ENCODE measurements around the gene DISC1.

Gene DISC1

GRCh38 chr1:231933711-231934626 lies 307.4 kb downstream of the DISC1 start:
- ChIA-PET POLR2A (no interaction called here), CTCF (no interaction called here)
- no peak for DNase-seq (ENCODE audit: extremely low spot score)
- TF ChIP-seq ARNT (IDR thresholded peaks at IDR 0.05) (no peak), SUZ12 (IDR thresholded peaks at IDR 0.05) (no peak), SP1 (IDR thresholded peaks at IDR 0.05) (no peak), BHLHE40 (IDR thresholded peaks at IDR 0.05; ENCODE audit: borderline replicate concordance) (no peak), HDGF (IDR thresholded peaks at IDR 0.05; ENCODE audit: borderline replicate concordance) (no peak), TARDBP (IDR thresholded peaks at IDR 0.05) (no peak), FOXM1 (IDR thresholded peaks at IDR 0.05; ENCODE audit: borderline replicate concordance) (no peak), FOXA1 (IDR thresholded peaks at IDR 0.05) (no peak), CTBP1 (IDR thresholded peaks at IDR 0.05; ENCODE audit: borderline replicate concordance) (no peak), ELF4 (IDR thresholded peaks at IDR 0.05) (no peak), PKNOX1 (IDR thresholded peaks at IDR 0.05) (no peak), NFRKB (IDR thresholded peaks at IDR 0.05) (no peak), LEF1 (IDR thresholded peaks at IDR 0.05; ENCODE audit: borderline replicate concordance) (no peak), ZNF384 (IDR thresholded peaks at IDR 0.05) (no peak), FOXK2 (IDR thresholded peaks at IDR 0.05) (no peak), L3MBTL2 (conservative IDR thresholded peaks at IDR 0.05) (no peak)

GRCh38 chr1:231934797-231935196 lies 308.2 kb downstream of the DISC1 start:
- CTCF ChIA-PET = no interaction called here
- POLR2A ChIA-PET = no interaction called here
- no peak for DNase-seq (ENCODE audit: extremely low spot score)
- TF ChIP-seq ZNF384 (IDR thresholded peaks at IDR 0.05) (no peak), HDGF (IDR thresholded peaks at IDR 0.05; ENCODE audit: borderline replicate concordance) (no peak), FOXK2 (IDR thresholded peaks at IDR 0.05) (no peak), FOXM1 (IDR thresholded peaks at IDR 0.05; ENCODE audit: borderline replicate concordance) (no peak)

- POLR2A ChIA-PET = no interaction called here
- no peak for DNase-seq (ENCODE audit: extremely low spot score)
- TF ChIP-seq ELF4 (IDR thresholded peaks at IDR 0.05) = no peak
- TF ChIP-seq FOXK2 (IDR thresholded peaks at IDR 0.05) = no peak
- TF ChIP-seq LEF1 (IDR thresholded peaks at IDR 0.05; ENCODE audit: borderline replicate concordance) = no peak
- TF ChIP-seq HDGF (IDR thresholded peaks at IDR 0.05; ENCODE audit: borderline replicate concordance) = no peak
- no peak for TF ChIP-seq ZNF384 (IDR thresholded peaks at IDR 0.05)
- TF ChIP-seq BHLHE40 (IDR thresholded peaks at IDR 0.05; ENCODE audit: borderline replicate concordance) = no peak
- TF ChIP-seq ARNT (IDR thresholded peaks at IDR 0.05) = no peak
- TF ChIP-seq CTBP1 (IDR thresholded peaks at IDR 0.05; ENCODE audit: borderline replicate concordance) = no peak
- TF ChIP-seq PKNOX1 (IDR thresholded peaks at IDR 0.05) = no peak
- TF ChIP-seq SP1 (IDR thresholded peaks at IDR 0.05) = no peak
- TF ChIP-seq NFRKB (IDR thresholded peaks at IDR 0.05) = no peak
- no peak for TF ChIP-seq TARDBP (IDR thresholded peaks at IDR 0.05)
- no peak for TF ChIP-seq FOXM1 (IDR thresholded peaks at IDR 0.05; ENCODE audit: borderline replicate concordance)
- CTCF ChIA-PET = no interaction called here
Observed at GRCh38 chr1:231935856-231936255, 309.3 kb downstream of the DISC1 start.

- DNase-seq (ENCODE audit: extremely low spot score) = no peak
- ChIA-PET POLR2A (no interaction called here), CTCF (no interaction called here)
- no peak for TF ChIP-seq NFRKB (IDR thresholded peaks at IDR 0.05)
Observed at GRCh38 chr1:231936983-231937775, 310.6 kb downstream of the DISC1 start.

GRCh38 chr1:231938211-231938610 lies 311.6 kb downstream of the DISC1 start:
- ChIA-PET POLR2A (no interaction called here), CTCF (no interaction called here)
- TF ChIP-seq CTBP1 (IDR thresholded peaks at IDR 0.05; ENCODE audit: borderline replicate concordance) (no peak), PKNOX1 (IDR thresholded peaks at IDR 0.05) (no peak), SUZ12 (IDR thresholded peaks at IDR 0.05) (no peak), LEF1 (IDR thresholded peaks at IDR 0.05; ENCODE audit: borderline replicate concordance) (no peak)
- DNase-seq (ENCODE audit: extremely low spot score) = no peak

GRCh38 chr1:231938711-231939110 lies 312.1 kb downstream of the DISC1 start:
- ChIA-PET CTCF (no interaction called here), POLR2A (no interaction called here)
- no peak for DNase-seq (ENCODE audit: extremely low spot score)
- no peak for TF ChIP-seq FOXM1 (IDR thresholded peaks at IDR 0.05; ENCODE audit: borderline replicate concordance)
- TF ChIP-seq SP1 (IDR thresholded peaks at IDR 0.05) = no peak
- no peak for TF ChIP-seq ZNF384 (IDR thresholded peaks at IDR 0.05)
- no peak for TF ChIP-seq FOXA1 (IDR thresholded peaks at IDR 0.05)
- no peak for TF ChIP-seq CTBP1 (IDR thresholded peaks at IDR 0.05; ENCODE audit: borderline replicate concordance)
- no peak for TF ChIP-seq TARDBP (IDR thresholded peaks at IDR 0.05)
- no peak for TF ChIP-seq HDGF (IDR thresholded peaks at IDR 0.05; ENCODE audit: borderline replicate concordance)
- TF ChIP-seq L3MBTL2 (conservative IDR thresholded peaks at IDR 0.05) = no peak
- no peak for TF ChIP-seq FOXK2 (IDR thresholded peaks at IDR 0.05)
- TF ChIP-seq BHLHE40 (IDR thresholded peaks at IDR 0.05; ENCODE audit: borderline replicate concordance) = no peak
- TF ChIP-seq SUZ12 (IDR thresholded peaks at IDR 0.05) = no peak
- TF ChIP-seq LEF1 (IDR thresholded peaks at IDR 0.05; ENCODE audit: borderline replicate concordance) = no peak
- no peak for TF ChIP-seq ARNT (IDR thresholded peaks at IDR 0.05)
- no peak for TF ChIP-seq NFRKB (IDR thresholded peaks at IDR 0.05)
